ENCODE data around the gene CDK5RAP1. TPM values are rescaled to one million over a fixed set of nuclear protein-coding genes. Genes with fewer than 3 reads are reported as not detected.

CDK5RAP1 gene
- total and polyA plus RNA-seq, 4 donors, result 11.3 to 22.1 (median 14.8) TPM

DNA sequence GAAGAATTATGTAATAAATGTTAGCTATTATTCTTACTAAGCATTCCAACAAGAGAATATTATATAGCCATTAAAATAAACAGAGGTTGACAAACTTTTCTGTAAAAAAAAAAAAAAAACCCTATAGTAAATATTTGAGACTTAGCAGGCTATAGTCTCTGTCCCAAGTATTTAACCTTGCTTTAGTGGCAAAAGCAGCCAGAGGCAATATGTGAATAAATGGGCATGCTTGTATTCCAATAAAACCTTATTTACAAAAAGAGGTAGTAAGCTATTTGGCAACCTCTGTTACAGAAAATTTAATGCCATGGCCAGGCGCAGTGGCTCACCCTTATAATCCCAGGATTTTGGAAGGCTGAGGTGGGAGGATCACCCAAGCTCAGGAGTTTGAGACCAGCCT, 14.6 kb downstream of the CDK5RAP1 start:
- 97% methylated on average over 1 of the region's 1 CpG for WGBS
- Histone ChIP-seq H3K27ac (ENCODE audit: low read depth in 1 of 2, low read length in 2 of 2) (no peak overlapping the region), H3K4me1 (ENCODE audit: control insufficient read depth in 4 of 4, insufficient read depth in 4 of 4, low read length in 3 of 4) (no peaks in the 10 kb centered on the region), H3K9ac (ENCODE audit: low read depth in 1 of 2, low read length in 2 of 2) (no peak overlapping the region), H3K27me3 (ENCODE audit: control insufficient read depth in 4 of 4, insufficient read depth in 4 of 4, low read length in 3 of 4) (no peaks in the 10 kb centered on the region), H3K36me3 (ENCODE audit: control insufficient read depth in 4 of 4, insufficient read depth in 3 of 4, low read depth in 1 of 4, low read length in 3 of 4) (peaks cover 9 to 47% (median 37%) of the 10 kb centered on the region in 4 donors), H3K9me3 (ENCODE audit: control insufficient read depth in 4 of 4, low read length in 3 of 4) (no peaks in the 10 kb centered on the region), H3K4me3 (ENCODE audit: low read depth in 1 of 3, low read length in 3 of 3) (no peak overlapping the region)
- no peak for DNase-seq (ENCODE audit: low spot score)
- TF ChIP-seq, protein P1, sequence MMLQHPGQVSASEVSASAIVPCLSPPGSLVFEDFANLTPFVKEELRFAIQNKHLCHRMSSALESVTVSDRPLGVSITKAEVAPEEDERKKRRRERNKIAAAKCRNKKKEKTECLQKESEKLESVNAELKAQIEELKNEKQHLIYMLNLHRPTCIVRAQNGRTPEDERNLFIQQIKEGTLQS (IDR thresholded peaks at IDR 0.05), result no peak
- TF ChIP-seq JUND (IDR thresholded peaks at IDR 0.05) (no peak), NR2F2 (IDR thresholded peaks at IDR 0.05) (no peak), GABPA (IDR thresholded peaks at IDR 0.05 in 1 of 2, conservative IDR thresholded peaks at IDR 0.05 in 1 of 2) (no peak), SP1 (IDR thresholded peaks at IDR 0.05) (no peak), HNF4A (conservative IDR thresholded peaks at IDR 0.05) (no peak), YY1 (IDR thresholded peaks at IDR 0.05) (no peak), FOXA2 (IDR thresholded peaks at IDR 0.05) (no peak), FOXA1 (IDR thresholded peaks at IDR 0.05) (no peak), HNF4G (IDR thresholded peaks at IDR 0.05) (no peak), CTCF (IDR thresholded peaks at IDR 0.05; ENCODE audit: low read depth, low read length, missing input control) (no peak), RXRA (IDR thresholded peaks at IDR 0.05) (no peak), EGR1 (IDR thresholded peaks at IDR 0.05; ENCODE audit: low read depth in 2 of 2) (no peak), RAD21 (IDR thresholded peaks at IDR 0.05) (no peak)
- TF ChIP-seq, protein P2, sequence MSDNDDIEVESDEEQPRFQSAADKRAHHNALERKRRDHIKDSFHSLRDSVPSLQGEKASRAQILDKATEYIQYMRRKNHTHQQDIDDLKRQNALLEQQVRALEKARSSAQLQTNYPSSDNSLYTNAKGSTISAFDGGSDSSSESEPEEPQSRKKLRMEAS (IDR thresholded peaks at IDR 0.05), result no peak
- TF ChIP-seq, protein P3, sequence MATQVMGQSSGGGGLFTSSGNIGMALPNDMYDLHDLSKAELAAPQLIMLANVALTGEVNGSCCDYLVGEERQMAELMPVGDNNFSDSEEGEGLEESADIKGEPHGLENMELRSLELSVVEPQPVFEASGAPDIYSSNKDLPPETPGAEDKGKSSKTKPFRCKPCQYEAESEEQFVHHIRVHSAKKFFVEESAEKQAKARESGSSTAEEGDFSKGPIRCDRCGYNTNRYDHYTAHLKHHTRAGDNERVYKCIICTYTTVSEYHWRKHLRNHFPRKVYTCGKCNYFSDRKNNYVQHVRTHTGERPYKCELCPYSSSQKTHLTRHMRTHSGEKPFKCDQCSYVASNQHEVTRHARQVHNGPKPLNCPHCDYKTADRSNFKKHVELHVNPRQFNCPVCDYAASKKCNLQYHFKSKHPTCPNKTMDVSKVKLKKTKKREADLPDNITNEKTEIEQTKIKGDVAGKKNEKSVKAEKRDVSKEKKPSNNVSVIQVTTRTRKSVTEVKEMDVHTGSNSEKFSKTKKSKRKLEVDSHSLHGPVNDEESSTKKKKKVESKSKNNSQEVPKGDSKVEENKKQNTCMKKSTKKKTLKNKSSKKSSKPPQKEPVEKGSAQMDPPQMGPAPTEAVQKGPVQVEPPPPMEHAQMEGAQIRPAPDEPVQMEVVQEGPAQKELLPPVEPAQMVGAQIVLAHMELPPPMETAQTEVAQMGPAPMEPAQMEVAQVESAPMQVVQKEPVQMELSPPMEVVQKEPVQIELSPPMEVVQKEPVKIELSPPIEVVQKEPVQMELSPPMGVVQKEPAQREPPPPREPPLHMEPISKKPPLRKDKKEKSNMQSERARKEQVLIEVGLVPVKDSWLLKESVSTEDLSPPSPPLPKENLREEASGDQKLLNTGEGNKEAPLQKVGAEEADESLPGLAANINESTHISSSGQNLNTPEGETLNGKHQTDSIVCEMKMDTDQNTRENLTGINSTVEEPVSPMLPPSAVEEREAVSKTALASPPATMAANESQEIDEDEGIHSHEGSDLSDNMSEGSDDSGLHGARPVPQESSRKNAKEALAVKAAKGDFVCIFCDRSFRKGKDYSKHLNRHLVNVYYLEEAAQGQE (IDR thresholded peaks at IDR 0.05), result no peak
- TF ChIP-seq, protein P4, sequence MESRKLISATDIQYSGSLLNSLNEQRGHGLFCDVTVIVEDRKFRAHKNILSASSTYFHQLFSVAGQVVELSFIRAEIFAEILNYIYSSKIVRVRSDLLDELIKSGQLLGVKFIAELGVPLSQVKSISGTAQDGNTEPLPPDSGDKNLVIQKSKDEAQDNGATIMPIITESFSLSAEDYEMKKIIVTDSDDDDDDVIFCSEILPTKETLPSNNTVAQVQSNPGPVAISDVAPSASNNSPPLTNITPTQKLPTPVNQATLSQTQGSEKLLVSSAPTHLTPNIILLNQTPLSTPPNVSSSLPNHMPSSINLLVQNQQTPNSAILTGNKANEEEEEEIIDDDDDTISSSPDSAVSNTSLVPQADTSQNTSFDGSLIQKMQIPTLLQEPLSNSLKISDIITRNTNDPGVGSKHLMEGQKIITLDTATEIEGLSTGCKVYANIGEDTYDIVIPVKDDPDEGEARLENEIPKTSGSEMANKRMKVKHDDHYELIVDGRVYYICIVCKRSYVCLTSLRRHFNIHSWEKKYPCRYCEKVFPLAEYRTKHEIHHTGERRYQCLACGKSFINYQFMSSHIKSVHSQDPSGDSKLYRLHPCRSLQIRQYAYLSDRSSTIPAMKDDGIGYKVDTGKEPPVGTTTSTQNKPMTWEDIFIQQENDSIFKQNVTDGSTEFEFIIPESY (IDR thresholded peaks at IDR 0.05), result no peak

DNA sequence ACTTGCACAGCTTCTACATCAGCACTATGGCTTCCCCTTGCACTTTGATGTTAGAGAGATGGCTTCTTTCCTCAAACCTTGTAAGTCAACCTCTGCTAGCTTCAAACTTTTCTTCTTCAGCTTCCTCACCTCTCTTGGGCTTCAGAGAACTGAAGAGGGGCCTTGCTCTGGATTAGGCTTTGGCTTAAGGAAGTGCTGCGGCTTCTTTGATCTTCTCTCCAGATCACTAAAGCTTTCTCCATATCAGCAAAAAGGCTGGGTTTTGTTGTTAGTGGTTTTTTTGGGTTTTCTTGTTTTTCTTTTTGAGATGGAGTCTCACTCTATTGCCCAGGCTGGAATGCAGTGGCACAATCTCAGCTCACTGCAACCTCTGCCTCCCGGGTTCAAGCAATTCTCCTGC, 24.0 kb downstream of the CDK5RAP1 start:
- Histone ChIP-seq H3K9me3 (ENCODE audit: control insufficient read depth in 4 of 4, low read length in 3 of 4) (no peaks in the 10 kb centered on the region), H3K4me3 (ENCODE audit: low read depth in 1 of 3, low read length in 3 of 3) (no peak overlapping the region), H3K27me3 (ENCODE audit: control insufficient read depth in 4 of 4, insufficient read depth in 4 of 4, low read length in 3 of 4) (no peaks in the 10 kb centered on the region), H3K27ac (ENCODE audit: low read depth in 1 of 2, low read length in 2 of 2) (no peak overlapping the region), H3K36me3 (ENCODE audit: control insufficient read depth in 4 of 4, insufficient read depth in 3 of 4, low read depth in 1 of 4, low read length in 3 of 4) (peaks cover 8 to 31% (median 18%) of the 10 kb centered on the region in 4 donors), H3K9ac (ENCODE audit: low read depth in 1 of 2, low read length in 2 of 2) (no peak overlapping the region), H3K4me1 (ENCODE audit: control insufficient read depth in 4 of 4, insufficient read depth in 4 of 4, low read length in 3 of 4) (no peaks in the 10 kb centered on the region)
- DNase-seq (ENCODE audit: low spot score), result no peak
- WGBS, result 98% methylated on average over 2 of the region's 2 CpGs
- TF ChIP-seq NR2F2 (IDR thresholded peaks at IDR 0.05) (no peak), JUND (IDR thresholded peaks at IDR 0.05) (no peak), EGR1 (IDR thresholded peaks at IDR 0.05; ENCODE audit: low read depth in 2 of 2) (no peak), GABPA (IDR thresholded peaks at IDR 0.05 in 1 of 2, conservative IDR thresholded peaks at IDR 0.05 in 1 of 2) (no peak), HNF4G (IDR thresholded peaks at IDR 0.05) (no peak)
- TF ChIP-seq, protein P3 (IDR thresholded peaks at IDR 0.05), result no peak
- TF ChIP-seq, protein P4 (IDR thresholded peaks at IDR 0.05), result no peak

Measured in liver (tissue), 9 donors.